Panc1 (cell line): ENCODE data around the gene COL6A2. TPM values are rescaled to one million over a fixed set of nuclear protein-coding genes. Genes with fewer than 3 reads are reported as not detected.

ENCODE experiments used
- ATAC-seq: fragments of 200-7000 bp; cut with Tn5 transposase; 2 replicates; pipeline ENCODE4 v1.9.1; 2020; ENCODE audit warnings: mild to moderate bottlenecking, moderate library complexity
- BruUV-seq: library from RNA; stranded (reverse); fragments of 400-500 nt; replicated peaks from 2 replicates; lab custom pipeline; 2021; lab: Mats Ljungman, UMichigan
- CTCF ChIA-PET: fragments of 300-600 bp; sonication (Branson Sonifier 250); formaldehyde crosslinking; loops from one replicate; lab custom pipeline; 2022; ENCODE audit warnings: antibody characterized with exemption; lab: Charles Lee
- POLR2A ChIA-PET: fragments of 300-600 bp; sonication (Branson Sonifier 250); formaldehyde crosslinking; loops from one replicate; lab custom pipeline; 2022; ENCODE audit warnings: antibody characterized with exemption; lab: Charles Lee
- DNase-seq: peaks from one replicate; pipeline ENCODE4 v3.0.0-alpha.2; 2010; ENCODE audit warnings: low read depth, low spot score
- H3K27ac ChIP-seq: 2 replicates; pipeline ENCODE4 v1.5.1; 2011; ENCODE audit warnings: mild to moderate bottlenecking, low read length, inconsistent platforms
- H3K27me3 ChIP-seq: fragments of 200-500 bp; sonication (Bioruptor generic); 2 replicates; pipeline ENCODE4 v1.6.0; 2014; ENCODE audit warnings: low read length, inconsistent platforms; ENCODE audit not compliant: control insufficient read depth, insufficient read depth
- H3K36me3 ChIP-seq: fragments of 200-500 bp; sonication (Bioruptor generic); 2 replicates; pipeline ENCODE4 v1.5.1; 2014; ENCODE audit warnings: inconsistent platforms, mild to moderate bottlenecking, low read length, moderate library complexity; ENCODE audit not compliant: control insufficient read depth, insufficient read depth
- H3K4me1 ChIP-seq: 2 replicates; pipeline ENCODE4 v1.5.1; 2011; ENCODE audit warnings: inconsistent platforms, mild to moderate bottlenecking, low read length, moderate library complexity; ENCODE audit not compliant: control insufficient read depth, insufficient read depth
- H3K4me3 ChIP-seq, 2 experiments: 2 replicates each; pipeline ENCODE4 v1.5.1; 2011 to 2012; ENCODE audit warnings: low read depth in 2 of 2, low read length in 2 of 2, mild to moderate bottlenecking in 2 of 2, inconsistent platforms in 1 of 2, moderate library complexity in 1 of 2
- H3K9me3 ChIP-seq: fragments of 200-500 bp; sonication (Bioruptor generic); 2 replicates; pipeline ENCODE4 v1.5.1; 2014; ENCODE audit warnings: low read depth, mild to moderate bottlenecking, inconsistent platforms, low read length, moderate library complexity; ENCODE audit not compliant: control insufficient read depth, insufficient read depth
- POLR2AphosphoS5 ChIP-seq: IDR thresholded peaks from 2 replicates; pipeline ENCODE4 v1.6.1; 2012; ENCODE audit warnings: mild to moderate bottlenecking, low read depth, low read length, moderate library complexity
- SIN3A ChIP-seq: IDR thresholded peaks from 2 replicates; pipeline ENCODE4 v1.6.1; 2012; ENCODE audit warnings: low read depth, mild to moderate bottlenecking, low read length, moderate library complexity, borderline replicate concordance; ENCODE audit not compliant: insufficient read depth
- TCF7L2 ChIP-seq: IDR thresholded peaks from 2 replicates; pipeline ENCODE4 v1.6.1; 2011; ENCODE audit warnings: mild to moderate bottlenecking, low read depth, low read length, inconsistent platforms
- in situ Hi-C: cut with HindIII; loops from 2 replicates; pipeline ENCODE4 v1.10.0; 2016; ENCODE audit warnings: low sequenced_read_pairs, low pct_unique_long_range_greater_than_20kb
- intact Hi-C: fragments of 100-400 bp; cut with micrococcal nuclease; formaldehyde crosslinking; loops from one replicate; pipeline ENCODE4 v1.10.0; 2022; ENCODE audit not compliant: unreplicated experiment
- total RNA-seq: library from RNA; stranded (reverse); gene quantifications from one replicate; pipeline ENCODE4 v1.2.1, GENCODE V29; 2021; ENCODE audit not compliant: unreplicated experiment
- TF ChIP-seq, protein P1 (sequence below): fragments of 450-650 bp; IDR thresholded peaks from 2 replicates; pipeline ENCODE4 v1.5.1; 2017; ENCODE audit warnings: mild to moderate bottlenecking
- TF ChIP-seq, protein P2 (sequence below), 2 experiments: IDR thresholded peaks; 2 replicates each; pipeline ENCODE4 v1.6.1; 2011 to 2012; ENCODE audit warnings: low read depth in 2 of 2, control low read depth in 1 of 2, low read length in 1 of 2, mild to moderate bottlenecking in 1 of 2, moderate library complexity in 1 of 2; ENCODE audit not compliant: insufficient read depth in 1 of 2

The COL6A2 gene
- total RNA-seq, 1 experiment from 2014 or later, result 29.9 TPM

DNA sequence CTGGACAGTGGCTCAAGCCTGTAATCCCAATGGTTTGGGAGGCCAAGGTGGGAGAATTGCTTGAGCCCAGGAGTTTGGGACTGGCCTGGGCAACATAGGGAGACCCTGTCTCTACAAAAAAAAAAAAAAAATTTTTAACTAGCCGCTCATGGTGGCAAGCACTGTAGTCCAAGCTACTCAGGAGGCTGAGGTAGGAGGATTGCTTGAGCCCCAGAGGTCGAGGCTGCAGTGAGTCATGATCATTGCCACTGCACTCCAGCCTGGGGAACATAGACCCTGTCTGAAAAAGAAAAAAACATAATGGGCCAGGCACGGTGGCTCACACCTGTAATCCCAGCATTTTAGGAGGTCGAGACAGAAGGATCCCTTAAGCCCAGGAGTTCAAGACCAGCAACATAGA, 81.0 kb downstream of the COL6A2 start:
- no peaks in the 10 kb centered on the region for H3K4me1 ChIP-seq
- CTCF ChIA-PET, result no interaction called here

More for the DNA sequence above, 81.0 kb downstream of the COL6A2 start:
- Histone ChIP-seq H3K9me3 (no peaks in the 10 kb centered on the region), H3K36me3 (no peaks in the 10 kb centered on the region), H3K27me3 (no peaks in the 10 kb centered on the region), H3K4me3 (no peak overlapping the region), H3K27ac (no peak overlapping the region)
- TF ChIP-seq, protein P1, sequence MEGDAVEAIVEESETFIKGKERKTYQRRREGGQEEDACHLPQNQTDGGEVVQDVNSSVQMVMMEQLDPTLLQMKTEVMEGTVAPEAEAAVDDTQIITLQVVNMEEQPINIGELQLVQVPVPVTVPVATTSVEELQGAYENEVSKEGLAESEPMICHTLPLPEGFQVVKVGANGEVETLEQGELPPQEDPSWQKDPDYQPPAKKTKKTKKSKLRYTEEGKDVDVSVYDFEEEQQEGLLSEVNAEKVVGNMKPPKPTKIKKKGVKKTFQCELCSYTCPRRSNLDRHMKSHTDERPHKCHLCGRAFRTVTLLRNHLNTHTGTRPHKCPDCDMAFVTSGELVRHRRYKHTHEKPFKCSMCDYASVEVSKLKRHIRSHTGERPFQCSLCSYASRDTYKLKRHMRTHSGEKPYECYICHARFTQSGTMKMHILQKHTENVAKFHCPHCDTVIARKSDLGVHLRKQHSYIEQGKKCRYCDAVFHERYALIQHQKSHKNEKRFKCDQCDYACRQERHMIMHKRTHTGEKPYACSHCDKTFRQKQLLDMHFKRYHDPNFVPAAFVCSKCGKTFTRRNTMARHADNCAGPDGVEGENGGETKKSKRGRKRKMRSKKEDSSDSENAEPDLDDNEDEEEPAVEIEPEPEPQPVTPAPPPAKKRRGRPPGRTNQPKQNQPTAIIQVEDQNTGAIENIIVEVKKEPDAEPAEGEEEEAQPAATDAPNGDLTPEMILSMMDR, result no peak
- no peak for TF ChIP-seq POLR2AphosphoS5
- TF ChIP-seq SIN3A, result no peak
- TF ChIP-seq, protein P2, sequence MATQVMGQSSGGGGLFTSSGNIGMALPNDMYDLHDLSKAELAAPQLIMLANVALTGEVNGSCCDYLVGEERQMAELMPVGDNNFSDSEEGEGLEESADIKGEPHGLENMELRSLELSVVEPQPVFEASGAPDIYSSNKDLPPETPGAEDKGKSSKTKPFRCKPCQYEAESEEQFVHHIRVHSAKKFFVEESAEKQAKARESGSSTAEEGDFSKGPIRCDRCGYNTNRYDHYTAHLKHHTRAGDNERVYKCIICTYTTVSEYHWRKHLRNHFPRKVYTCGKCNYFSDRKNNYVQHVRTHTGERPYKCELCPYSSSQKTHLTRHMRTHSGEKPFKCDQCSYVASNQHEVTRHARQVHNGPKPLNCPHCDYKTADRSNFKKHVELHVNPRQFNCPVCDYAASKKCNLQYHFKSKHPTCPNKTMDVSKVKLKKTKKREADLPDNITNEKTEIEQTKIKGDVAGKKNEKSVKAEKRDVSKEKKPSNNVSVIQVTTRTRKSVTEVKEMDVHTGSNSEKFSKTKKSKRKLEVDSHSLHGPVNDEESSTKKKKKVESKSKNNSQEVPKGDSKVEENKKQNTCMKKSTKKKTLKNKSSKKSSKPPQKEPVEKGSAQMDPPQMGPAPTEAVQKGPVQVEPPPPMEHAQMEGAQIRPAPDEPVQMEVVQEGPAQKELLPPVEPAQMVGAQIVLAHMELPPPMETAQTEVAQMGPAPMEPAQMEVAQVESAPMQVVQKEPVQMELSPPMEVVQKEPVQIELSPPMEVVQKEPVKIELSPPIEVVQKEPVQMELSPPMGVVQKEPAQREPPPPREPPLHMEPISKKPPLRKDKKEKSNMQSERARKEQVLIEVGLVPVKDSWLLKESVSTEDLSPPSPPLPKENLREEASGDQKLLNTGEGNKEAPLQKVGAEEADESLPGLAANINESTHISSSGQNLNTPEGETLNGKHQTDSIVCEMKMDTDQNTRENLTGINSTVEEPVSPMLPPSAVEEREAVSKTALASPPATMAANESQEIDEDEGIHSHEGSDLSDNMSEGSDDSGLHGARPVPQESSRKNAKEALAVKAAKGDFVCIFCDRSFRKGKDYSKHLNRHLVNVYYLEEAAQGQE (IDR thresholded peaks at IDR 0.05; ENCODE audit: insufficient read depth in 1 of 2, low read depth in 2 of 2, low read length in 1 of 2), result no peak
- no peak for TF ChIP-seq TCF7L2
- BruUV-seq, result no TSS peak
- in situ Hi-C loops, result no loop called here
- no peak for DNase-seq
- POLR2A ChIA-PET, result no interaction called here
- intact Hi-C loops, result no loop called here
- ATAC-seq, result no peak

Other genes with a start within 250 kb of the COL6A2 start
- gene COL6A1, start 116.3 kb upstream of the COL6A2 start, total RNA-seq, result 34.2 TPM
- gene FTCD, start 57.5 kb downstream of the COL6A2 start, total RNA-seq, result 0.21 TPM
- 0.26 TPM for gene SPATC1L, start 86.3 kb downstream of the COL6A2 start, total RNA-seq
- gene LSS, start 130.7 kb downstream of the COL6A2 start, total RNA-seq, result 111 TPM
- gene MCM3AP, start 187.5 kb downstream of the COL6A2 start, total RNA-seq, result 95.0 TPM
- 10.7 TPM for gene YBEY, start 188.2 kb downstream of the COL6A2 start, total RNA-seq
- 12.7 TPM for gene C21orf58, start 225.8 kb downstream of the COL6A2 start, total RNA-seq
- 44.3 TPM for gene PCNT, start 226.0 kb downstream of the COL6A2 start, total RNA-seq